Lower leg skin (tissue), 3 donors: ENCODE measurements around the gene SIK3.

Source experiments
- CTCF ChIP-seq, 3 donors: fragments of 450-650 bp; IDR thresholded peaks; one replicate each; pipeline ENCODE4 v1.5.1; 2016; ENCODE audit warnings: antibody characterized with exemption in 3 of 3, mild to moderate bottlenecking in 3 of 3, moderate library complexity in 2 of 3
- POLR2A ChIP-seq, 2 donors: fragments of 450-650 bp; IDR thresholded peaks; one replicate each; pipeline ENCODE4 v1.6.1; 2016 to 2017; ENCODE audit warnings: antibody characterized with exemption in 2 of 2, mild to moderate bottlenecking in 1 of 2, moderate library complexity in 1 of 2

DNA sequence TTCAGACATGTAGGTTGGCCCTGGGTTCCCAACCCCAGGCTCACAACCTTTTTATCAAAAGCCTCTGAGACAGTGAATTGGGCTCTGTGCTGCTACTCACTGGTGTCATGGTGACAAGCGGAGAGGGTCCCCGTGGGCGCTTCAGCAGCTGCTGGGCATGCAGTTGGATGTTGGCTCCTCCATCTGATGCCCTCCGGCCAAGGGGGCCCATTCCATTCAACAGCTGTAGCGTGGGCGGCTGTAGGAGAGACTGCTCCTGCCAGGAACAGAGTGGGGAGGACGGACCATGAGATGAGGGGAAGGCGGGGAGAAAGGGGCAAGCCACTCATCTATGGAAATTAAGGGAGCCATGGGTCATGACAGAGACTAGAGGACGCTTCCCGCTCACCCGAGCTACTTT lies 224.8 kb downstream of the SIK3 start:
- TF ChIP-seq CTCF (IDR thresholded peaks at IDR 0.05) (no peak), POLR2A (IDR thresholded peaks at IDR 0.05) (no peak)
